Transverse colon (tissue), 3 donors: ENCODE data around the gene HUNK.

ENCODE experiments used
- EP300 ChIP-seq: sonication (generic); formaldehyde crosslinking; IDR thresholded peaks from one replicate; pipeline ENCODE4 v1.6.1; 2017; ENCODE audit warnings: antibody characterized with exemption, low read depth
- POLR2A ChIP-seq: fragments of 450-650 bp; IDR thresholded peaks from one replicate; pipeline ENCODE4 v1.6.1; 2016; ENCODE audit warnings: antibody characterized with exemption, mild to moderate bottlenecking, moderate library complexity
- TF ChIP-seq, protein P1 (sequence below), 5 experiments: fragments of 200-600 bp in 3 of 5; fragments of 450-650 bp in 2 of 5; sonication (generic) in 3 of 5; IDR thresholded peaks; 1 replicate in 2 of 5; 2 replicates in 3 of 5; pipeline ENCODE4 v1.5.1; 2016 to 2017; ENCODE audit warnings: antibody characterized with exemption in 5 of 5, inconsistent platforms in 3 of 5, mild to moderate bottlenecking in 2 of 5, moderate library complexity in 1 of 5

DNA sequence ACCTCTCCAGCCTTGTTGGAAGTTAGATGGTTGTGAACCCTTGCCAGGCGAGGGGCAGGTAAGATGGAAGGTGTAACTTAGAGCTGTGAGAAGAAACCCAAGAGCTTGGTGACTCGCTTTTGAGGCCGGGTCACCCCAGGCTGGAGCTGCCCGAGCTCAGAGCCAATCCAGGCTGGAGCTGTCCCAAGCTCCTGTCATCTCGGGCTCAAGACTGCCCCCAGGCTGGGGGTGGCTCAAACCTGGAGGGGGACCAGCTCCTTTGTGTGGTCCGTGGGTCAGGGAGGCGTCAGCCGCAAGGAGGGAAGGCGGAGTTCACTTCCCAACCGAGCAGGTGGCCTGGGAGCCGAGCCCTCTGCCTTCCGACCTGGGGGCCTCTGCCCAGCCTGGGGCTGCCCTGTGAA, 2.0 kb downstream of the HUNK start:
- TF ChIP-seq, protein P1, sequence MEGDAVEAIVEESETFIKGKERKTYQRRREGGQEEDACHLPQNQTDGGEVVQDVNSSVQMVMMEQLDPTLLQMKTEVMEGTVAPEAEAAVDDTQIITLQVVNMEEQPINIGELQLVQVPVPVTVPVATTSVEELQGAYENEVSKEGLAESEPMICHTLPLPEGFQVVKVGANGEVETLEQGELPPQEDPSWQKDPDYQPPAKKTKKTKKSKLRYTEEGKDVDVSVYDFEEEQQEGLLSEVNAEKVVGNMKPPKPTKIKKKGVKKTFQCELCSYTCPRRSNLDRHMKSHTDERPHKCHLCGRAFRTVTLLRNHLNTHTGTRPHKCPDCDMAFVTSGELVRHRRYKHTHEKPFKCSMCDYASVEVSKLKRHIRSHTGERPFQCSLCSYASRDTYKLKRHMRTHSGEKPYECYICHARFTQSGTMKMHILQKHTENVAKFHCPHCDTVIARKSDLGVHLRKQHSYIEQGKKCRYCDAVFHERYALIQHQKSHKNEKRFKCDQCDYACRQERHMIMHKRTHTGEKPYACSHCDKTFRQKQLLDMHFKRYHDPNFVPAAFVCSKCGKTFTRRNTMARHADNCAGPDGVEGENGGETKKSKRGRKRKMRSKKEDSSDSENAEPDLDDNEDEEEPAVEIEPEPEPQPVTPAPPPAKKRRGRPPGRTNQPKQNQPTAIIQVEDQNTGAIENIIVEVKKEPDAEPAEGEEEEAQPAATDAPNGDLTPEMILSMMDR (IDR thresholded peaks at IDR 0.05), result no peak
- TF ChIP-seq EP300 (no peak), POLR2A (no peak)
